ENCODE data around the gene PAPPA. TPM values are rescaled to one million over a fixed set of nuclear protein-coding genes. Genes with fewer than 3 reads are reported as not detected.

PAPPA gene
- total RNA-seq, 1 donor: 56.5 TPM

DNA sequence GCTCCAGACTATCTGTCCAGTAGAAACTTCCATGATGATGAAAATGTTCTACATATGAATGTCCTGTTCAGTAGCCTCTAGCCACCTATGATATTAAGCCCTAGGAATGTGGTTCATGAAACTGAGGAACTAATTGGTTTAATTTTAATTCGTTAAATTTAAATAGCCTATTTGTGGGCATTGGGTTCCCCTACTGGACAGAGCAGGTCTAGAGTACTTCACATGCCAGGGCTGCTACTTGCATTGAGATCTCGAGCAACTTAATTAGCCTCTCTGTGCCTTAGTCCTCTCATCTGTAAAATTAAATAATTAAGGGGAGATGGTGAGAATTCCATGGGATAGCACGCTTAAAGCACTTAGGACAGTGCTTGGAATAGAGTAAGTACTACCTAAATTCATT, 160.0 kb downstream of the PAPPA start:
- H3K9me3 ChIP-seq (ENCODE audit: low read depth, low read length): no peaks in the 10 kb centered on the region
- H3K27ac ChIP-seq (ENCODE audit: low read depth, low read length): no peak overlapping the region
- no peak overlapping the region for H2AFZ ChIP-seq (ENCODE audit: low read length)
- H3K79me2 ChIP-seq (ENCODE audit: insufficient read depth, low read length): no peaks in the 10 kb centered on the region
- TF ChIP-seq, protein P1, sequence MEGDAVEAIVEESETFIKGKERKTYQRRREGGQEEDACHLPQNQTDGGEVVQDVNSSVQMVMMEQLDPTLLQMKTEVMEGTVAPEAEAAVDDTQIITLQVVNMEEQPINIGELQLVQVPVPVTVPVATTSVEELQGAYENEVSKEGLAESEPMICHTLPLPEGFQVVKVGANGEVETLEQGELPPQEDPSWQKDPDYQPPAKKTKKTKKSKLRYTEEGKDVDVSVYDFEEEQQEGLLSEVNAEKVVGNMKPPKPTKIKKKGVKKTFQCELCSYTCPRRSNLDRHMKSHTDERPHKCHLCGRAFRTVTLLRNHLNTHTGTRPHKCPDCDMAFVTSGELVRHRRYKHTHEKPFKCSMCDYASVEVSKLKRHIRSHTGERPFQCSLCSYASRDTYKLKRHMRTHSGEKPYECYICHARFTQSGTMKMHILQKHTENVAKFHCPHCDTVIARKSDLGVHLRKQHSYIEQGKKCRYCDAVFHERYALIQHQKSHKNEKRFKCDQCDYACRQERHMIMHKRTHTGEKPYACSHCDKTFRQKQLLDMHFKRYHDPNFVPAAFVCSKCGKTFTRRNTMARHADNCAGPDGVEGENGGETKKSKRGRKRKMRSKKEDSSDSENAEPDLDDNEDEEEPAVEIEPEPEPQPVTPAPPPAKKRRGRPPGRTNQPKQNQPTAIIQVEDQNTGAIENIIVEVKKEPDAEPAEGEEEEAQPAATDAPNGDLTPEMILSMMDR (IDR thresholded peaks at IDR 0.05; ENCODE audit: extremely low read depth, low read depth, low read length): peak; percentile 46
- no peaks in the 10 kb centered on the region for H3K27me3 ChIP-seq (ENCODE audit: insufficient read depth, low read length)
- no peak overlapping the region for H3K4me3 ChIP-seq (ENCODE audit: insufficient read depth, low read length)
- H3K36me3 ChIP-seq (ENCODE audit: insufficient read depth, low read length): no peaks in the 10 kb centered on the region
- no peak overlapping the region for H3K4me2 ChIP-seq (ENCODE audit: insufficient read depth, low read length)
- no peak for DNase-seq (ENCODE audit: insufficient read length, low spot score, missing footprints)
- H4K20me1 ChIP-seq (ENCODE audit: insufficient read depth, low read length): peaks cover 4% of the 10 kb centered on the region
- H3K4me1 ChIP-seq (ENCODE audit: insufficient read depth, low read length): no peaks in the 10 kb centered on the region

DNA sequence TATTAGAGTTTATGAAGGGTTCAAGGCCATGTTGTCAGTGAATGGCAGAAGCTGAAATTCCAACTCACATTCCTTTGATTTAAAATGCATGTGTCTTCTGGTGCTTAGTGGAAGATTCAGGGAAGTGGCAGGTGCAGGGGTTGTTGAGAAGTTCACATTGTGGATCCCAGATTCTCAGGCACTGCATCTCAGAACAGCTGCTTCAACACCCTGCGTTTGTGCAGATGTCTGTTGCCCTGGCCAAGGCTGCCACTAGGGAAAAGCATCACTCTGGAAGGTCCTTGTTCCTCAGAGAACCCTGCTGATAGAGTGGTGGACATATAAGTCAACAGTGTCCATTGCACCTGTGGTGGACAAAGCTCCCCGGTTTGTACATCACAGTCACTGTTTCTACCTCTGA, 162.7 kb downstream of the PAPPA start:
- no peak overlapping the region for H3K4me3 ChIP-seq (ENCODE audit: insufficient read depth, low read length)
- peaks cover 4% of the 10 kb centered on the region for H4K20me1 ChIP-seq (ENCODE audit: insufficient read depth, low read length)
- no peaks in the 10 kb centered on the region for H3K4me1 ChIP-seq (ENCODE audit: insufficient read depth, low read length)
- TF ChIP-seq, protein P1 (IDR thresholded peaks at IDR 0.05; ENCODE audit: extremely low read depth, low read depth, low read length): no peak
- H3K27me3 ChIP-seq (ENCODE audit: insufficient read depth, low read length): no peaks in the 10 kb centered on the region
- H3K79me2 ChIP-seq (ENCODE audit: insufficient read depth, low read length): no peaks in the 10 kb centered on the region
- no peaks in the 10 kb centered on the region for H3K36me3 ChIP-seq (ENCODE audit: insufficient read depth, low read length)
- DNase-seq (ENCODE audit: insufficient read length, low spot score, missing footprints): no peak
- H3K27ac ChIP-seq (ENCODE audit: low read depth, low read length): no peak overlapping the region
- no peak overlapping the region for H2AFZ ChIP-seq (ENCODE audit: low read length)
- no peaks in the 10 kb centered on the region for H3K9me3 ChIP-seq (ENCODE audit: low read depth, low read length)
- H3K4me2 ChIP-seq (ENCODE audit: insufficient read depth, low read length): no peak overlapping the region

DNA sequence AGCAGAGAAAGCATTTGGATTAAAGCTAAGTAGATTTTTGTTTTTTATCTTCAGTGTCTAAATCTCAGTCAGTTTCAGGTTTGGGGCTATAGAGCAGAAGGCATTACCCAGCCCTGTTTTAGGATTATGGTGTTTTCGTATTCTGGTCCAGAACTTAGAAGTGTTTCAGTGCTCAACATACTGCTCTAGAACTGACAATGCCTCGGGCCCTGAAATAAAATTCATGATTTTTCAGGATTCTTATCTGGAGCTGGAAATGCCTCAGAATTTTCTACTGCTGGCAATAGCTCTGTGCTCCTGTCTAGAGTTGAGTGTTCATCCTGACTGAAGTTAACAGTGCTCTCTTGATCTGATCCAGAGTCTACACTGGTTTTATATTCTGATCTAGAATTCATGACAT, 163.9 kb downstream of the PAPPA start:
- H3K9me3 ChIP-seq (ENCODE audit: low read depth, low read length): no peaks in the 10 kb centered on the region
- TF ChIP-seq, protein P1 (IDR thresholded peaks at IDR 0.05; ENCODE audit: extremely low read depth, low read depth, low read length): no peak
- peaks cover 4% of the 10 kb centered on the region for H4K20me1 ChIP-seq (ENCODE audit: insufficient read depth, low read length)
- H3K27me3 ChIP-seq (ENCODE audit: insufficient read depth, low read length): no peaks in the 10 kb centered on the region
- H3K27ac ChIP-seq (ENCODE audit: low read depth, low read length): no peak overlapping the region
- DNase-seq (ENCODE audit: insufficient read length, low spot score, missing footprints): no peak
- H3K36me3 ChIP-seq (ENCODE audit: insufficient read depth, low read length): no peaks in the 10 kb centered on the region
- H3K4me1 ChIP-seq (ENCODE audit: insufficient read depth, low read length): no peaks in the 10 kb centered on the region
- no peak overlapping the region for H3K4me2 ChIP-seq (ENCODE audit: insufficient read depth, low read length)
- H2AFZ ChIP-seq (ENCODE audit: low read length): no peak overlapping the region
- H3K79me2 ChIP-seq (ENCODE audit: insufficient read depth, low read length): no peaks in the 10 kb centered on the region
- no peak overlapping the region for H3K4me3 ChIP-seq (ENCODE audit: insufficient read depth, low read length)

DNA sequence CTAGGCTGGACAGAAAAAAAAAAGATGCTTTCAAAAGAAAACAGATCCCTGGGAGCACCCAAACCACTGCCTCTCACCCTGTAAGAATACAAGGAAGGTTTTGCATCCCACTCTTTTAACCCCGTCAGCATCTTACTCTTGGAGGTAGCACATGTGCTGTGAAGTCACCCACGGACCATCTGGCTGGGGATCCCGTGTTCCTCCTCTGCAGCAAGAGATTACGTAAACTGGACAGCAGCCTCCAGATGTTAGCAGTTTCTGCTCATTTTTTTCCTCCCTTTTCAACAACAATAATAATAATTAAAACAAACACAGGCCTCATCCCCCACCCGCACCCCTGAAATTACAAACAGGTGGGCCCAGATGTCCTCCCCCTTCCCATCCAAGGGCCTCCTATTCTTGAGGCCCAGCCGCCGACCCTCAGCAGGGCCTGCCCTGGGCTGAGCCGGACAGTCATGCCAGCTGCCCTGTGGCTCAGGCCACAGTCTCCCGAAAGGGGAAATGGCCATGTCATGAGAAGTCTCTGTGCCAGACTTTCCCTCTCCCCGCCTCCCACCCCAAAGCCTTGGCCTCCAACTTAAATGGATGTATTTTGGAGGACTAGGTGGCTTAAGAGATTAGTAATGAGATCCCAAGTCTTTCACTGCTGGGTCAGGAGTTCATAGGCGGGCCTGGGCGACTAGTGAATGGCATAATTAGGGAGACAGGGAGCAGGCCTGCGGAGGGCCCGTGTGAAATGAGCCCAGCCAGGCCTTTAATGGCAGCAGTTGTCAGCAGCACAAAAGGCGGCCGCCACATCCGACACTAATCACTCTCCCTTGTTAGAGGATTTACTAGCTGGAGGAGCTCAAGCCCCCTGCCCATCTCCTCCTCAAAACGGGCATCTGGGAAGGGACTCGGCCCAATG, 165.1 kb downstream of the PAPPA start:
- Histone ChIP-seq H4K20me1 (ENCODE audit: insufficient read depth, low read length) (peaks cover 4% of the 10 kb centered on the region), H3K27ac (ENCODE audit: low read depth, low read length) (no peak overlapping the region), H3K4me1 (ENCODE audit: insufficient read depth, low read length) (no peaks in the 10 kb centered on the region), H3K79me2 (ENCODE audit: insufficient read depth, low read length) (no peaks in the 10 kb centered on the region), H3K9me3 (ENCODE audit: low read depth, low read length) (no peaks in the 10 kb centered on the region), H3K4me2 (ENCODE audit: insufficient read depth, low read length) (no peak overlapping the region), H3K4me3 (ENCODE audit: insufficient read depth, low read length) (no peak overlapping the region), H3K27me3 (ENCODE audit: insufficient read depth, low read length) (no peaks in the 10 kb centered on the region), H3K36me3 (ENCODE audit: insufficient read depth, low read length) (no peaks in the 10 kb centered on the region), H2AFZ (ENCODE audit: low read length) (no peak overlapping the region)
- TF ChIP-seq, protein P1 (IDR thresholded peaks at IDR 0.05; ENCODE audit: extremely low read depth, low read depth, low read length): no peak
- DNase-seq (ENCODE audit: insufficient read length, low spot score, missing footprints): no peak
